ENCODE results near the gene PLCXD1.
"Not testable (repeated sequence)": the region's sequence is repeated elsewhere in the genome, so short reads cannot be mapped to it uniquely, and the experiment has no call there.

The PLCXD1 gene

DNA sequence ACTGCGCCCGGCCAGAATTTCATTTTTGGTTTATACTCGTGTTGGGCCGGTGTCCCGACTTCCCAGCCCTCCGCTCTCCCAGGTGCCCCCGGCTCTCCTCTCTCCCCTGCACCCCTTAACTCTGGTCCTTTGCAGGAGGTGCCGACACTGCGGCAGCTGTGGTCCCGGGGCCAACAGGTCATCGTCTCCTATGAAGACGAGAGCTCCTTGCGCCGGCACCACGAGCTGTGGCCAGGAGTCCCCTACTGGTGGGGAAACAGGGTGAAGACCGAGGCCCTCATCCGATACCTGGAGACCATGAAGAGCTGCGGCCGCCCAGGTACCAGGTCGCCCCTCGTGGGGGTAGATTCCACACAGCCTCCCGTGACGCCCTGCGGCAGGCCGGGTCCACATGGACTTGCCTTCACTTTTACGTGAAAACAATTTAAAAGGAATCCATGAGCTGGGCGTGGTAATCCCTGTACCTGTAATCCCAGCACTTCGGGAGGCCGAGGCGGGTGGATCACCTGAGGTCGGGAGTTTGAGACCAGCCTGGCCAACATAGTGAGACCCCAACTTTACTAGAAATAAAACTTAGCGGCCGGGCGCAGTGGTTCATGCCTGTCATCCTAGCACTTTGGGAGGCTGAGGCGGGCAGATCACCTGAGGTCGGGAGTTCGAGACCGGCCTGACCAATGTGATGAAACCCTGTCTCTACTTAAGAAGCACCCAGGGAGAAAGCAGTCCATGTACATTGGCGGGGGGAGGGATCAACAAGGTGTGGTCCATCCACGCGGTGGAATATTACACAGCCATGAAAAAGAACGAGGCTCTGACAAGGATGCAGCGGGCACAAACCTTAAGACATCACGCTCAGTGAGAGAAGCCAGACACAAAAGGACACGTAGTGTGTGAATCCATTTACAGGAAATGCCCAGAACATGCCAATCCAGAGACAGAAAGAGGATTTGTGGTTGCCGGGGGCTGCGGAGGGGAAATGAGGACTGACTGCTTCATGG lies 12.0 kb downstream of the PLCXD1 start:
- DNase-seq = no peak

DNA sequence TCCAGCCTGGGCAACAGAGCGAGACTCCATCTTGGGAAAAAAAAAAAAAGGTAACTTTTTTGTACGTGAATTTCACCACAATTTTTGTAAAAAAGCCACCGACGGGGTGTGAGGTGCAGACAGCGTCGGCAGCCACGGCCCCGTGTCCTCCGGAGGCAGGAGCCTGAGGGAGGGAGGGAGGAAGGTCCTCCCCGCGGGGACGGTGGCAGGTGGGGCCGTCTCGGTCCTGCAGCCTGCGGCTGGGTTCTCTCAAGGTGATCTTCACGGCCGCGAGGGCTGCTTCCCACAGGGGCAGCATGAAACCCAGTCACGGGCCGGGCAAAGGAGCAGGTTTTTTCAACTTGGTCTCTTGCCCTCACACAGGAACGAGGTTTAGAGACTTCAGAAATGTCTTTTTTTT lies 14.0 kb downstream of the PLCXD1 start:
- DNase-seq = no peak

DNA sequence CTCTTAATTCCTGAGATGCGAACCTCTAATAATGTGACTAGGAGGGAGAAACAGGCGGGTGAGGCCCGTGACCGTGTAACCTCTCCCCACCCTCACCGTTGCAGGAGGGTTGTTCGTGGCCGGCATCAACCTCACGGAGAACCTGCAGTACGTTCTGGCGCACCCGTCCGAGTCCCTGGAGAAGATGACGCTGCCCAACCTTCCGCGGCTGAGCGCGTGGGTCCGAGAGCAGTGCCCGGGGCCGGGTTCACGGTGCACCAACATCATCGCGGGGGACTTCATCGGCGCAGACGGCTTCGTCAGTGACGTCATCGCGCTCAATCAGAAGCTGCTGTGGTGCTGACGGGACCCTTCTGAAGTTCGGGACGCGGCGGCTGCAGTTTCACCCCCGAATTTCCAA lies 17.8 kb downstream of the PLCXD1 start:
- no peak for DNase-seq

DNA sequence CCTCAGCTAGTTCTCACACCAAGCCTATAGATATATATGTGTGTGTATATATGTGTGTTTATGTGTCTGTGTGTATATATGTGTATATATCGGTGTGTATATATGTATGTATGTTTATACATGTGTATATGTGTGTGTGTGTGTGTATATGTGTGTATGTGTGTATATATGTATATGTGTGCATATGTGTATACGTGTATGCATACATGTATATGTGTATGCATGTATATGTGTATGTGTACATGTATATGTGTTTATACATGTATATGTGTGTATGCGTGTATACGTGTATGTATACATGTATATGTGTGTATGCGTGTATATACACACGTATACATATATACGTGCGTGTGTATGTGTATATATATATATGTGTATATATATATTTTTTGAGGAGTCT lies 19.2 kb downstream of the PLCXD1 start:
- no peak for DNase-seq

DNA sequence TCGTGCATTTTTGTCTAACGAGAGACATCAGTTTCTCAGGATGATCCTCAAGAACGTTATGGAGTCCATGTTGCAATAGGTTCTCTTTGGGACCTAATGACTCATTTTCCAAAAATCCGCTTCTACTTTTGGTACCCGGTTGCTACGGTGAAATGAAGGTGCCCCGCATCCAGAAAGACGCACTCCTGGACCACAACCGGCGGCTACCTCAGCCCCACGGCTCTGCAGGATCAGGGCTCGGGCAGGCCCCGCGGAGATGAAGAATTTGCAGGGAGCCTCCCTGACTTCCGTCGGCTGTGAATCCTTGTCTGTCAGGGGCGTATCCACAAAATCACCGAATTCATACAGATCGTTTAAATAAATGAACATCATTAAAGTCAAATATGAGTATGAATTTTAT lies 21.8 kb downstream of the PLCXD1 start:
- DNase-seq = no peak

DNA sequence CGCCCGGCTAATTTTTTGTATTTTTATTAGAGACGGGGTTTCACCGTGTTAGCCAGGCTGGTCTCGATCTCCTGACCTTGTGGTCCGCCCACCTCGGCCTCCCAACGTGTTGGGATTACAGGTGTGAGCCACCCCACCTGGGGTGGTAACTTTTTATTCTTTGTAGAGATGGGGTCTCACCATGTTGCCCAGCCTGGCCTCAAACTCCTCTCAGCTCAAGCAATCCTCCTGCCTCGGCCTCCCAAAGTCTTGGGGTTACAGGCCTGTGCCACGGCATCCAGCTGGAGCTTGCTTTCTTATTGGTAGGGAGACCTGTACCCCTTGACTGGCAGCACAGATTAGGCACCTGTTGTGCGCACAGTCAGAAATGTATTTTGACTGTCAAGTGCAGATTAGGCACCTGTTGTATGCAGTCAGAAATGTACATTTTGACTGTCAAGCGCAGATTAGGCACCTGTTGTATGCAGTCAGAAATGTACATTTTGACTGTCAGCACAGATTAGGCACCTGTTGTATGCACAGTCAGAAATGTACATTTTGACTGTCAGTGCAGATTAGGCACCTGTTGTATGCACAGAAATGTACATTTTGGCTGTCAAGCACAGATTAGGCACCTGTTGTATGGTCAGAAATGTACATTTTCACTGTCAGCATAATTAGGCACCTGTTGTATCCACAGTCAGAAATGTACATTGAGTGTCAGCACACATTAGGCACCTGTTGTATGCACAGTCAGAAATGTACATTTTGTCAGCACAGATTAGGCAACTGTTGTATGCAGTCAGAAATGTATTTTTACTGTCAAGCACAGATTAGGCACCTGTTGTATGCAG lies 24.8 kb downstream of the PLCXD1 start:
- not testable (repeated sequence) for DNase-seq

DNA sequence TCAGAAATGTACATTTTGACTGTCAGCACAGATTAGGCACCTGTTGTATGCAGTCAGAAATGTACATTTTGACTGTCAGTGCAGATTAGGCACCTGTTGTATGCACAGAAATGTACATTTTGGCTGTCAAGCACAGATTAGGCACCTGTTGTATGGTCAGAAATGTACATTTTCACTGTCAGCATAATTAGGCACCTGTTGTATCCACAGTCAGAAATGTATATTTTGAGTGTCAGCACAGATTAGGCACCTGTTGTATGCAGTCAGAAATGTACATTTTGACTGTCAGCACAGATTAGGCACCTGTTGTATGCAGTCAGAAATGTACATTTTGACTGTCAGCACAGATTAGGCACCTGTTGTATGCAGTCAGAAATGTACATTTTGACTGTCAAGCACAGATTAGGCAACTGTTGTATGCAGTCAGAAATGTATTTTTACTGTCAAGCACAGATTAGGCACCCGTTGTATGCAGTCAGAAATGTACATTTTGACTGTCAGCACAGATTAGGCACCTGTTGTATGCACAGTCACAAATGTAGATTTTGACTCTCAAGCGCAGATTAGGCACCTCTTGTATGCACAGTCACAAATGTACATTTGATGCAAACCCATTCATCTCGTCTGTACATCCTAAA lies 25.6 kb downstream of the PLCXD1 start:
- DNase-seq = not testable (repeated sequence)

DNA sequence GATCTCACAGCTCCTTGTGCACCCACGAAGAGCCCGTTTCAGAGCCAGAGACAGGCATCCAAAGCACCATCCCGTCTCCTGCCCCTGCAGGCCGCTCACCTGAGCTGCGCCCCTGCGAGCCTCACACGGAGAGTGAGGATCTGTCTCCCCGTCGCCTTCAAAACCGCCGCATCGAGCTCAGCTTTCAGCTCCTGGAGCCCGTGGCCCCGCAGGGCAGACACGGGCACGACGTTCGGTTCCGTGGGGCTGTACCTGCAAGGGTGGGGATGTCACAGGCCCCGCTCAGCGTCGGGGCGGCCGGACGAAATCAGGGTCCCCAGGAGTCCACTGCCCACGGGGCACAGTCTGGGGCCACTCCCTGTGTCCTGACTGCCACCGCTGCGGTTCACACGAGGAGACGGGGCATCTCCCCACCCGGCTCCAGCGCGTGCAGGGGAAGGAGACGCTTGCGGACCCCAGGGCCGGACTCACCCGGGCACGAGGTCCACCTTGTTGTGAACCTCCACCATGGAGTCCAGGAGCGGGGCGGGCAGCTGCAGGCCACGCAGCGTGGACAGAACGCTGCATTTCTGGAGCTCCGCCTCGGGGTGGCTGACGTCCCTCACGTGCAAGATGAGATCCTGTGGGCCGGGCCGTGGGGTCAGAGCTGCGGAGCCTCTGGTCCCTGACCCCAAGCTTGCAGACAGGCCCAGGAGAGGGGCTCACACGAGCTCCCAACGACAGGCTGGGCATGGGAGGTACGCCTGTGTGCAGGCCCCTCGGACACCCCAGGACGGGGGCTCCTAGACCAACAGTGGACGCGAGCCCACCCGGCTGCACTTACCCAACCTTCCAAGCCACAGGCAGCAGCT lies 26.3 kb downstream of the PLCXD1 start:
- DNase-seq = no peak

DNA sequence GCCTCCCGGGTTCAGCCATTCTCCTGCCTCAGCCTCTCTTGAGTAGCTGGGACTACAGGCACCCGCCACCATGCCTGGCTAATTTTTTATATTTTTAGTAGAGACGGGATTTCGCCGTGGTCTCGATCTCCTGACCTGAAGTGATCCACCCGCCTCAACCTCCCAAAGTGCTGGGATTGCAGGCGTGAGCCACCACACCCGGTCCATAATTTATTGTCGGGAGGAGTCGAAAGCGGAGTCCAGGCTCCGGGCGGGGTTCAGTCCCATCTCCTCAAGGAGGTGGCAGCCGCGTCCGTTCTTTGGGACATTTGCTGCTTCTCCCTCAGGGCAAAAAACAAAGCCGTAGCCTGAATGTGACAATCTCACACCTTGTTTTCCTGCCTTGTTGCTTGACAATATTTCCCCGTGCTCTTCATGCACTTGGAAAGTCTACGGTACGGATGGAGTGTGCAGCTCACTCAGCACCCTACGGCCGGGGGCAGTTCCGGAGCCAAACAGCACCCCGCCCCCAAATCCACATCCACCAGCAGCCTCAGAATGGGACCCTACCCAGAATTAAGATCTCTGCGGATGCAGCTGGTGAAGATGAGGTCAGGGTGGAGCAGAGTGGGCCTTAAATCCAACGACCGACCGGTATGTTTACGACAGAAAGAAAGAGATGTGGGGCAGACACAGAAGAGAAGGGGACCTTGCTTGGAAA lies 27.8 kb downstream of the PLCXD1 start:
- DNase-seq = no peak

DNA sequence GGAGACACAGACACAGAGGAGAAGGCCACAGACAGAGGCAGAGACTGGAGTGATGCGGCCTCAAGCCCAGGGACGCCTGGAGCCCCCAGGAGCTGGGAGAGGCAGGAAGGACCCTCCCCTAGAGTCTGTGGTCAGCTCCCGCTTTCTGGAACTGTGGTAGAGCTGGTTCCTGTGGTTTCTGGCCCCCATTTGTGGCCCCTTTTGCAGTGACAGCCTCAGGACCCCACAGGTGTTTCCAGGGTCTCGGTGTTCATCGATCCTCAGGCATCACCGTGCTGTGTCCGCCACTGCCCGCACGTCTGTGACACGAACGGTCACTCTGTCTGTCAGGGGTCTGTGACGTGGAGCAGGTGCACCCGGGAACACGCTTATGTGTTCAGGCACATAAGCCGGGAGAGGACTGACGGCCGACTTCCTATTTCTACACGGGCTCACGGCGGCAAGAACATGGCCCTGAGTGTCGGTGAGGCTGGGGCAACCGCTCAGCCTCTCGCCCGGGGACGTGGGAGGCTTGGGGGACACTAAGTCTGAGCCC lies 29.5 kb downstream of the PLCXD1 start:
- no peak for DNase-seq

DNA sequence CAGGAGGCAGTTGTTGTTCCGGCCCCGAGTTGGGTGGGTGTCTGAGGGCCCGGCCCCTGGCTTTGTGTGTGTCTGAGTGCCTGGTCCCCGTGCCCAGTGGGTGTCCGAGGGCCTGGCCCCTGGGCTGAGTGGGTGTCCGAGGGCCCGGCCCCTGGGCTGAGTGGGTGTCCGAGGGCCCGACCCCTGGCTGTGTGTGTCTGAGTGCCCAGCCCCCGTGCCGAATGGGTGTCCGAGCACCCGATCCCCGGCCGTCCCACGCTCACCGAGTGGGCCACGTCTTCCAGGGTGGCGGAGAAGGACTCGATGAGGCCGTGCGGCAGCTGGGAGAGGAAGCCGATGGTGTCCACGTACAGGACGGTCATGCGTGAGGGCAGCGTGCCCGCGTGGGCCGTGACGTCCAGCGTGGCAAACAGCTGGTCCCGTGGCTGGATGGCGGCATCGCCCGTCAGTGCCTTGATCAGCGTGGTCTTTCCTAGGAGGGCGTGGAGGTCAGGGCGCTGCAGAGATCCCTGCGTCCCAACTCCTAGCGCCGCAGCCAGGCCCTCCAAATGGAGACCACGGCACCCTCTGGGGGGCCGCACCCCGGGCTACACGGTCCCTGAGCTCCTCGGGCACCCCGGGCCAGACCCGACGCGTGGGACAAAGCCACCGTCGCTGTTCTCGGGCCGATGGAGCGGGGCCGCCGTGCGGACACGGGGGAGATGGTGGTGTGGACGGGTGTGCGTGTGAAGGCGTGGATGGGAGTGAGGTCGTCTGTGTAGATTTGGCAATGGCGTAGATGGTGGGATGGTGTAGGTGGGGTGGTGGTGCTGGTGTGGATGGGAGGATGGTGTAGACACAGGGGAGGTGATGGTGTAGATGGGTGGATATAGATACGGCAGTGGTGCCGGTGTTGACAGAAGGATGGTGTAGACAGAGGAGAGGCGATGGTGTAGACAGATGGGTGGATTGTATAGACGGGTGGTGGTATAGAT lies 30.3 kb downstream of the PLCXD1 start:
- no peak for DNase-seq

DNA sequence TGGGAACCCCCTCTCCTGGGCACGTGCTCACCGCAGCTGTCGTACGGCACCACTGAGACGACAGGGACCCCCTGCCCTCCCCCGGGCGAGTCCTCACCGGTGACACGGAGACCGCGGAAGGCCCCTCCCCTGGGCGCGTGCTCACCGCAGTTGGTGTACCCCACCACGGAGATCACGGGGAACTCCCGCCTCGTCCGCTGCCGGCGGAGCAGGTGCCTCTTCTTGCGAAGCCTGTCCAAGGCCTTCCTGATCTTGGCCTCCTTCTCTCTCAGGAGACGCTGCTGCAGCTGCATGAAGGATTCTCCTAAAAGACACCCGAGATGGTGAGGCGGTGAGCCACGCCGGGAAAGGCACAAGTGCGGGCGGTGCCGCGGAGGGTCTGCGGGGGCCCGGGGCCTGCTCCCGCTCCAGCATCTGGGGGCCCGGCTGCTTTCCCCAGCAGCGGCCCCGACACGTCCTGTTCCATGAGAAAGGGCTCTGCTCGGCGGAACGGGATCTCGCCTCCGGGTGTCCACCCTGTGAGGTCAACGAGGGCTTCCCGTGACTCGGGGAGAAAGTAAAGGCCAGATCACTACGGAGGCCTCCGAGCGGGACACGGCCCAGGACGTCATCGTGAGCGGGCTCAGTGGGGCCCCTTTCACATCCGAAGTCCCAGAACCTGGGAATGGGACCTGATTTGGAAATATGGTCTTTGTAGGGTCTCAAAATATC lies 31.6 kb downstream of the PLCXD1 start:
- DNase-seq = no peak

DNA sequence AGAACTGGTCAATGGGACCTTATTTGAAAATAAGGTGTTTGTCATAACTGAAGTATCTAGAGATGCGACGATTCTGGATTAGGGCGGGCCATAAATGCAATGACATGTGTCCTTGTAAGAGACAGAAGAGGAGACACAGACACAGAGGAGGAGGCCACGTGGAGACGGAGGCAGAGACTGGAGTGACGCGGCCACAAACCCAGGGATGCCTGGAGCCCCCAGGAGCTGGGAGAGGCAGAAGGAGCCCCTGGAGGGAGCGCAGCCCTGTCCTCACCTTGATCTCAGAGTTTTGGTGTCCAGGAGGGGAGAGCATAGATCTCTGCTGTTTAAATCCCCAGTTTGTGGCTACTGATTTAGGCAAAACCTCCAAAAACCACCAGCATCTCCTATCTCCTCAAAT lies 32.4 kb downstream of the PLCXD1 start:
- no peak for DNase-seq

DNA sequence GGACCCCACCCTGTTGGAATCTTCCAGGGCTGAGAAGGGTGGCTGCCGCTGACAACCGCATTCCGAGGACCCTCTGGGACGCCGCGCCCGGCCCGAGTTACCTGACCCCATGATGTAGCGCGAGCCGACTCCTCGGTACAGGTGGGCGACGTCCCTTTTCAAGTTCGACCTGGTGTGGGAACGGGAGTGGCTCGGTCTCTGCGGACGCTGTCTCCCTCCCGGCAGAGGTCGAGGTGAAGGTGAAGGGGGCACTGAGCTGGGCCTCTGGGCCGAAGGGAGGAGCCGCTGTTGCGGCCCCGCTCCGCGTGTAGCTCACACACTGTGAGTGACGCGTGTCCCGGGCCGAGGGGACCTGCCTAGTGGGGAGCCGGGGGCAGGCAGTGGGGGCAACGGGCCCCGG lies 32.9 kb downstream of the PLCXD1 start:
- DNase-seq = no peak

DNA sequence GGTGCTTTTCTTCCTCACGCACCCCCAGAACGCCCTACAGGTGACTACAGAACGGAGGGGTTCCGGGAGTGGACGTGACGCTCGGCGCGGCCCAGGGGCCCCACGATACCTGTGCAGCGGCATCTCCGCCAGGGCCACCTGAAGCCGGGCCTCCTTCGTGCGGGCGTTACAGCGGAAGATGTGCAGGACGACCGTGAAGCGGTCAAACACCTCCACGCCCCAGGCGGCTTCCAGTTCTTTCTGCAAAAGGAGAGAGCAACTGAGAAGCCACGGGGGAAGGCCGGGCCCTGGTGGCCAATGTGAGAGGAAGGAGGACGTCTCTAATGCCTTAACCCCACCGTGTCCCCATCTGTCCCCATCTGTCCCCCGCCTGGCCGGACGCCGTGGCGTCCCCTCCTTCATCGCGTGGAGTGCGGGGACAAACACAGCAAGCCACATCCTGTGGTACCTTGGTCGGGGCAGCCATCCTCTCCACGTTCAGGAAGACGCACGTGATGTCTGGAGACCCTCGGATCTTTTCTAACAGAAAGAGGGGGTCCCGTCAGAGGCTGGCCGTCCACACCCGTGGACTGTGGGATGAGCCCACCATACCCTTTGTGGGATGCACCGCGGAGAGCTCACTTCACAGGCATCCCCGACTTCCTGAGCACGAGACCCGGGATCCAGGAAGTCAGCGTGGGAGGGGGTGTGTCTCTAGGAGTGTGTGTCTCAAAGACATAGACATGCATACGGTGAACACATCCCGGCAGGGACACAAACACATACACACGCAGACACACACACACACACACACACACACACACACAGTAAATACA lies 33.8 kb downstream of the PLCXD1 start:
- no peak for DNase-seq

DNA sequence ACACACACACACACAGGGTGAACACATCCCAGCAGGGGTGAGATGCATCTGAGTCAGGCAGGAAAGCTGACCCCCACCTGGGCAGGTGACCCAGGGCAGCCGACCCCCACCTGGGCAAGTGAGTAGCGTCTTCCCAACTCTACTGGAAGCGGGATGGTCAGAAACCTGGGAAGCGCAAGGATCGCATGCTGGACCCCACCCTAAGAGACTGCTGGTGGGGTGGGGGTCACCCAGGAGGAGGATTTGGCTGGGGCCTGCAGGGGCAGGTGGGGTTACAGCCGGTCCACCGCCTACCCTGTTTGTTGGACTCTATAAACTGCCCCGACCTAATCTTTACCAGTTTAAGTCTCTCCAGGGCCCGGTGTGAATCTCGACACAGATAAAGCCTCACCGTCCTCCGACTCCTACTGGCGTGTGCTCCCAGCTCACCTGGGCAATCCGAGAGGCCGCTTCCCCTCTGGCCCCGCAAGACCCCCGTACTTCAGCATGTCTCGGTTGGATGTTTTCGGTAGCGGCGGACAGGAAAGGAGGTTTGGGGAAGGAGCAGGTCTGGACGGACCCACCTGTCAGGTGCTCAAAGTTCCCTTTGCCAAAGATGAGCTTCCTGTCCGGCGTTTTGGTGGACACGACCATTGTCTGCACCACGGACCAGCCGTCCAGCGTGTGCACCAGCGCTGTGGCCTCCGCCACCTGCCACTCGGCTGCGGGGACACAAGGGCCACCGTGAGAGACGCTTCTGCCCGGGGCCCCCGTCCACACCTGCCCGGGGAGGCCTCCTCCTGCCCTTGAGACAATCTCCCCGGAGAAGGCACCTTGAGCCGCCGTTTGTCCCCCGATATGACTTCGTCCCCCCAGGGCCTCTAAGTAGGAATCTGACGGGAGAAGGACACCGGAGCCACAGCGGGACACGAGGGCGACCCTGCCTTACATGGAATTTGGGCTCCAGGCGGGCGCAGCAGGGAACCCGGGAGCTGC lies 35.5 kb downstream of the PLCXD1 start:
- no peak for DNase-seq

DNA sequence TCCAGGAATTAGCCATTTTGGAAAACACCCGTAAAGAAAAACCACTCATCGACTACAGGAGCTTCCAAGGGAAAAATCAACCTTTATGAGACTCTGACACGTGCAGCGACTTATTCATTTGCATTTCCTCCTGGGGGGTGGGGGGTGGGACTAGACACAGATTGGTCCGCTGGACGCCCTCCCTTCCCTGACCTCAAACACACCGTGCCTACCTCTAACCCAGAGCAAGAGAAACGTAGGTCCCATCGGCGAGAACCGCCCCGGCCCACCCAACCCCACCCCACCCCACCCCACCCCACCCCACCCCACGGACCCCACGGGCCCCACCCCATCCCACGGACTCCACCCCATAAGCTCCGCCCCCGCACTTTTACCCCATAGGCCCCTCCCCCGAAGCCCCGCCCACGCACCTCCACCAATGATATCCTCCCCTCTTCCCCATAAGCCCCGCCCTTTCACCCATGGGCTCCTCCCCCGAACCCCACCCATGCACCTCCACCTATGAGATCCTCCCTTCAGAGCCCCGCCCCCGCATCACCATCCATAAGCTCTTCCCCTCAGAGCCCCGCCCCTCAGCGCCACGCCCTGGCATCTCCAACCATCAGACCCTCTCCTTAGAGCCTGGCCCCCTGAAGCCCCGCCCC lies 36.4 kb downstream of the PLCXD1 start:
- DNase-seq = no peak

Measured in DMS79 (cell line).